GM12872 (cell line): ENCODE data around the gene TMEM109.

Experiments
- TF ChIP-seq, protein P1 (sequence below): IDR thresholded peaks from 3 replicates; pipeline ENCODE4 v1.5.1; 2011; ENCODE audit warnings: low read depth, mild to moderate bottlenecking, low read length, moderate library complexity; ENCODE audit not compliant: insufficient read depth

The TMEM109 gene

DNA sequence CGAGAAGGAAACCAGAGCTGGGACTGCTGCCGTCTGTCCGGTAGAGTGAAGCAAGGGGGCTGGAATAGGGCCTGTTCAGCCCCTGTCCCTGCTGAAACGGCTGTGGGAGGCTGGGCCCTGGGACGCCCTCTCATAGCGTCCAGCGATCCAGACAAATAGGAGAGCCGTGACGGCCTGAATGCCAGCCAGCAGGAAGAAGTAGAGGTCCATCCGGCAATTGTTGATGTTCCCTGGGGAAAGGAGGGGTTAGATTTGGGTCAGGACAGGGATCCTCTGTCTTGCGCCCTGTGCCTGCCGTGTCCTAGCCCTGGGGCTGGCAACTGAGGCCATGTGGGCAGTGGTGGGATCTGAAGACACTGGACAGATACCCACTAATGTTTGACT is 23.2 kb downstream of the TMEM109 start:
- TF ChIP-seq, protein P1, sequence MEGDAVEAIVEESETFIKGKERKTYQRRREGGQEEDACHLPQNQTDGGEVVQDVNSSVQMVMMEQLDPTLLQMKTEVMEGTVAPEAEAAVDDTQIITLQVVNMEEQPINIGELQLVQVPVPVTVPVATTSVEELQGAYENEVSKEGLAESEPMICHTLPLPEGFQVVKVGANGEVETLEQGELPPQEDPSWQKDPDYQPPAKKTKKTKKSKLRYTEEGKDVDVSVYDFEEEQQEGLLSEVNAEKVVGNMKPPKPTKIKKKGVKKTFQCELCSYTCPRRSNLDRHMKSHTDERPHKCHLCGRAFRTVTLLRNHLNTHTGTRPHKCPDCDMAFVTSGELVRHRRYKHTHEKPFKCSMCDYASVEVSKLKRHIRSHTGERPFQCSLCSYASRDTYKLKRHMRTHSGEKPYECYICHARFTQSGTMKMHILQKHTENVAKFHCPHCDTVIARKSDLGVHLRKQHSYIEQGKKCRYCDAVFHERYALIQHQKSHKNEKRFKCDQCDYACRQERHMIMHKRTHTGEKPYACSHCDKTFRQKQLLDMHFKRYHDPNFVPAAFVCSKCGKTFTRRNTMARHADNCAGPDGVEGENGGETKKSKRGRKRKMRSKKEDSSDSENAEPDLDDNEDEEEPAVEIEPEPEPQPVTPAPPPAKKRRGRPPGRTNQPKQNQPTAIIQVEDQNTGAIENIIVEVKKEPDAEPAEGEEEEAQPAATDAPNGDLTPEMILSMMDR, result no peak

DNA sequence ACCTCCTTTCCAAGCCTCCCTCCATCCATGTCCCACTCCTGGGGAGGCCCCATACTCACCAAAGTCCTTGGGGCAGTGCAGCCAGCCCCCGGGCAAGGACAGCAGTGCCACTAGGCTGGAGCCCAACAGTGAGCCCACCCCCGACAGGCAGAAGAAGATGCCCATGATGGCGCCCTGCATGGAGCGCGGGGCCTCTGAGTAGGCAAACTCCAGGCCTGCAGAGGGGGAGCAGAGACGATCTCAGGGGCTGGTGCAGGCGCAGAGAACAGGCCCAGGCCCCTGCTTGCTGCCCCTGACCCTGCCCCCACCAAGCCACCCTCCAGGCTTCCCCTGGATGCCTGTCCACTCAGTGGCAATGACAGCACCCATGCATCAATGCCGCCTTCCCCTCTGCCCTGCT is 23.9 kb downstream of the TMEM109 start:
- TF ChIP-seq, protein P1, result no peak

DNA sequence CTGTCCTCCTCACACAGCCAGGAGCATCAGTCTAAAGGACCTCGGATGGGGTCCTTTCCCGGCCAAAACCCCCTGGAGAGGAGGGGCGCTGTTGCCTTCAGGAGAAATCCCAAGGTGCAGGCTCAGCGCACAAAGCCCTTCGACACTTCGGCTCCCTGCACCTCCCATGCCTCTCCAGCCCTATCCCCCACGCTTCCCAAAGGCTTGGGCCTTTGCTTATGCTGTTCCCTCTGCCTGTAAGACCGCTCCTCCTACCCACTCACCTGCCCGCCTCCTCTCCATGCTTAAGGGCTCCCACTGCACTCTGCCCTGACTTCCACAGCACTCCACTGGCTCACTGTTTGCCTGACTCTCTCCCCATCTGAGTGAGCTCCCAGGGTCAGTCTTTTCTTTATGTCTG is 24.5 kb downstream of the TMEM109 start:
- TF ChIP-seq, protein P1, result no peak

DNA sequence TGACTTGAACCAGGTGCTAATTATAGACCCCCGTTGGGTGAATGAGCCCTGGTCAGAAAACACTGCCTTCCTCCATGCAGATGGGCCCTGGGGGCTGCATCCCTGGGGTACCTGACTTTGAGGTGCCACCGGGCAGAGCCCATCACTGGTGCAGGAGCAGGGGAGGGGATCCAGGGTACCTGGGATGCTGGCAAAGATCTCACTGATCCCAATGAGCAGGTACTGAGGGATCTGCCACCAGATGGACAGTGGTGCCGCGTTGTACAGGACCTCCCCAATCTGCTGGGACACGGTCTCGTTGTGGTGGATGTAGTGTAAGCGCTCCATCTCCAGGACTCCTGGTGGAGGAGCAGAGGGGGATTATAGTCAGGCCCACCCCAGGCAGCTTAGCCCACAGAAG is 25.3 kb downstream of the TMEM109 start:
- TF ChIP-seq, protein P1, result no peak

DNA sequence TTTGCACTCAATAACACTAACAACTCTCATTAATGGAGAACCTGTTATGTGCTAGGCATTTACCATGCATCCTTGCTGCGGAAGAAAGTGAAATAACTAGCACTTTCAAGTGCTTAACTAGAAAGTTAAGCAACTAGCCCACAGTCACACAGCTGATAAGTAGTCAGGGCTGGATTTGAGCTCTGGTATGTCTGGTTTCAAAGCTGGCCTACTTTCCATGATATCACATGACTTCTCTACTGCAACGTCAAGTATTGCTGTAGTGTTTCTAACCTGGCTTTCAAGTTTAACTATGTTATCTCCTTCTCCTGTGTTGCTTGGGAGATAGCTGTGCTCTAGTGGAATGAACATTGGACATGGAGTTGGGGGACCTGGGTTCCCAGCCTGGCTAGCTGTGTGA is 25.9 kb downstream of the TMEM109 start:
- TF ChIP-seq, protein P1, result no peak

- TF ChIP-seq, protein P1, result no peak
These were observed 27.6 kb downstream of the TMEM109 start for GRCh38 chr11:60941371-60942119.

DNA sequence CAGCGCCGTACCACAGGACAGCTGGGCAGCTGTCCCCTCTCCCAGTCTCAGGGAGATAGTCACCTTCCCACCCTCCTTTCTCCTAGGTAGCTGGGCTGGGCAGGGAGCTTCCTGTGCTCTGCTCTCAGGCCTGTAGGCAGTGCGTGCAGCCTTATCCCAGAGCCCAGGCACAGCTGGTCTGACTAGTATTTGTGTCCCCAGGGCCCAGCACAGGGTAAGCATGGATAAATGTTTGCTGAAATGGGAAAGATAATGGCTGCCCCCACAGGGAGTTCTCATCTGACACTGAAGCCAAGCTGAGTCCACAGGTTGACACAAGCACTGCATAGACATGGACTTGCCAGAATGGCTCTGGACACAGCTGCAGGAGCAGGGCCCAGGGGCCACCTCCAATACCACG is 28.3 kb downstream of the TMEM109 start:
- TF ChIP-seq, protein P1, result no peak
